ENCODE results near the gene LMOD1.
A peak's percentile ranks its signal among the peaks of the same experiment; 100 is the strongest.
"Not testable (repeated sequence)": the region's sequence is repeated elsewhere in the genome, so short reads cannot be mapped to it uniquely, and the experiment has no call there.

The LMOD1 gene

GRCh38 chr1:201903135-201903534, 43.2 kb downstream of the LMOD1 start:
- in situ Hi-C loops (cut with HindIII; ENCODE audit: low pct_ligation_motif_present, low sequenced_read_pairs) = no loop called here
- no peaks in the 10 kb centered on the region for H3K36me3 ChIP-seq (replicated peaks)
- H3K4me3 ChIP-seq (ENCODE audit: low read depth, low read length) = no peak overlapping the region
- no peak for DNase-seq
- H3K27ac ChIP-seq = no peak overlapping the region
- H3K27me3 ChIP-seq (replicated peaks) = no peaks in the 10 kb centered on the region
- no peak for TF ChIP-seq CTCF (IDR thresholded peaks at IDR 0.05; ENCODE audit: low read depth, low read length, missing control alignments)

- Histone ChIP-seq H3K4me3 (ENCODE audit: low read depth, low read length) (no peak overlapping the region), H3K36me3 (replicated peaks) (no peaks in the 10 kb centered on the region), H3K27ac (no peak overlapping the region), H3K27me3 (replicated peaks) (no peaks in the 10 kb centered on the region)
- in situ Hi-C loops (cut with HindIII; ENCODE audit: low pct_ligation_motif_present, low sequenced_read_pairs) = no loop called here
- DNase-seq = peak; percentile 38
- TF ChIP-seq CTCF (IDR thresholded peaks at IDR 0.05; ENCODE audit: low read depth, low read length, missing control alignments) = no peak
Observed at GRCh38 chr1:201902198-201902597, 44.1 kb downstream of the LMOD1 start.

- H3K4me3 ChIP-seq (ENCODE audit: low read depth, low read length); H3K27me3 ChIP-seq (replicated peaks); H3K36me3 ChIP-seq (replicated peaks); in situ Hi-C loops (cut with HindIII; ENCODE audit: low pct_ligation_motif_present, low sequenced_read_pairs); H3K27ac ChIP-seq; DNase-seq: not testable (repeated sequence)
Observed at GRCh38 chr1:201901036-201901435, 45.3 kb downstream of the LMOD1 start.

- Histone ChIP-seq H3K27me3 (replicated peaks) (no peaks in the 10 kb centered on the region), H3K4me3 (ENCODE audit: low read depth, low read length) (no peak overlapping the region), H3K36me3 (replicated peaks) (no peaks in the 10 kb centered on the region), H3K27ac (no peak overlapping the region)
- in situ Hi-C loops (cut with HindIII; ENCODE audit: low pct_ligation_motif_present, low sequenced_read_pairs) = no loop called here
- DNase-seq = no peak
- TF ChIP-seq CTCF (IDR thresholded peaks at IDR 0.05; ENCODE audit: low read depth, low read length, missing control alignments) = no peak
Observed at GRCh38 chr1:201900476-201900875, 45.9 kb downstream of the LMOD1 start.

GRCh38 chr1:201899683-201900429, 46.5 kb downstream of the LMOD1 start:
- no peak overlapping the region for H3K27ac ChIP-seq
- H3K4me3 ChIP-seq (ENCODE audit: low read depth, low read length) = no peak overlapping the region
- H3K27me3 ChIP-seq (replicated peaks) = no peaks in the 10 kb centered on the region
- TF ChIP-seq CTCF (IDR thresholded peaks at IDR 0.05; ENCODE audit: low read depth, low read length, missing control alignments) = no peak
- DNase-seq = no peak
- in situ Hi-C loops (cut with HindIII; ENCODE audit: low pct_ligation_motif_present, low sequenced_read_pairs) = no loop called here
- H3K36me3 ChIP-seq (replicated peaks) = no peaks in the 10 kb centered on the region

GRCh38 chr1:201898992-201899391, 47.4 kb downstream of the LMOD1 start:
- Histone ChIP-seq H3K36me3 (replicated peaks) (no peaks in the 10 kb centered on the region), H3K27me3 (replicated peaks) (no peaks in the 10 kb centered on the region), H3K4me3 (ENCODE audit: low read depth, low read length) (no peak overlapping the region), H3K27ac (no peak overlapping the region)
- TF ChIP-seq CTCF (IDR thresholded peaks at IDR 0.05; ENCODE audit: low read depth, low read length, missing control alignments) = no peak
- DNase-seq = no peak
- in situ Hi-C loops (cut with HindIII; ENCODE audit: low pct_ligation_motif_present, low sequenced_read_pairs) = no loop called here
